HG02571 (cell line): Measurements from ENCODE around the gene HORMAD2.

Experiments
- ATAC-seq: cut with Tn5 transposase; IDR thresholded peaks from one replicate; pipeline ENCODE4 v1.9.1; 2021; ENCODE audit warnings: mild to moderate bottlenecking, moderate library complexity; ENCODE audit not compliant: unreplicated experiment

The HORMAD2 gene

DNA sequence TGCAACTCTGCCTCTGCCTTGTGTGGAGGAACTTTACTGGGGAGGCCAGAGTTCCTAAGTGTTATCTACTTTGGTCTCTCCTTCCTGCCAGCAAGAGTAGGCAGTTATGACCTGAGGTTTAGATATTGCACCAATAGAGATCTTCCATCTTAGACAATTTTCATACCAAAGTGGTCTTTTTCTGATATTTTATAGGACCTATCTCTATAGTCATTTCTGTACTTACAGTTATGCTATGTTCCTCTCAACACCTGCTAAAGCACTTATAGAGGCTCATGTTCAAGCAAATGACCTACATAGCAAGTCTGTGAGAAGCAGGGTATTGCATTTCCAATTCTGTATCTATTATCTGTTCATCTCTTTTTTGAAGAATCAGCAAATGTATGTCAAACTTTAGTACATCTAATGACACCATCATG lies 80.8 kb downstream of the HORMAD2 start:
- ATAC-seq = no peak

- ATAC-seq = no peak
Observed at GRCh38 chr22:30167296-30167695, 87.0 kb downstream of the HORMAD2 start.

GRCh38 chr22:30167734-30168133 lies 87.5 kb downstream of the HORMAD2 start:
- no peak for ATAC-seq

DNA sequence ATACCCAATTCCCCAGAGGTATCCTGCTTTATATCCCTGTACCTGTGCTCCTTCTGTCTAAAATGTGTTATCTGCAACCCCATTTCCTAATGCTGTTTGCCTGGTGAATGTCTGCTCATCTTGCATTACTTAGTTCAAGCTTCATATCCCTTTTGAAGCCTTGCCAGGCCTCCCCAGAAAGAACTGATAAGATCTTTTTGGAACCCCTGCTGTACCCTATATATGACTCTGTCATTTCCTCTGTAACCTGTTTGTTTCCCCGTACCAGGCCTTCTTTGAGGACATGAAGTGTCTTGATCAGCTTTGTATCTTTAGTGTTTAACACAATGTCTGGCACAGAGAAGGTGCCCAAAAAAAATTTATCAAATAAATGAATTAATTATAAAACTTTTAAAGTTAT lies 88.7 kb downstream of the HORMAD2 start:
- no peak for ATAC-seq

- no peak for ATAC-seq
Observed at GRCh38 chr22:30170129-30170528, 89.9 kb downstream of the HORMAD2 start.

DNA sequence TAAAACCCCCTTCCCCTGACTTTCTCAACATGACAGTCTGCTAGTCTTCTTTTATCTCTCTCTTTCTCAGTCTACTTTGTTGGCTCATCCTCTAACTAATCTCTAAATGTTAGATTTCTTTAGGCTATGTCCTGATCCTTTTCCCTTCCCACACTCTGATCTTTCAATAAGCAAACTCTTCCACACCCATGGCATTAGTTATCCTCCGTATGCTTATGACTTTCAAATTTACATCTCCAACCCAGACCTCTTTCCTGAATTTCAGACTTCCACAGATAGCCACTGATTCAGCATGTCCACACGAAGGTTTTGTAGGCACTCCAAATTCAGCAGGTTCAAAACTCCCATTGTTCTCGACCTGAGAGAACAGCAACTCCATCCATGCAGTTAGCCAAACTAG lies 90.7 kb downstream of the HORMAD2 start:
- ATAC-seq = no peak

DNA sequence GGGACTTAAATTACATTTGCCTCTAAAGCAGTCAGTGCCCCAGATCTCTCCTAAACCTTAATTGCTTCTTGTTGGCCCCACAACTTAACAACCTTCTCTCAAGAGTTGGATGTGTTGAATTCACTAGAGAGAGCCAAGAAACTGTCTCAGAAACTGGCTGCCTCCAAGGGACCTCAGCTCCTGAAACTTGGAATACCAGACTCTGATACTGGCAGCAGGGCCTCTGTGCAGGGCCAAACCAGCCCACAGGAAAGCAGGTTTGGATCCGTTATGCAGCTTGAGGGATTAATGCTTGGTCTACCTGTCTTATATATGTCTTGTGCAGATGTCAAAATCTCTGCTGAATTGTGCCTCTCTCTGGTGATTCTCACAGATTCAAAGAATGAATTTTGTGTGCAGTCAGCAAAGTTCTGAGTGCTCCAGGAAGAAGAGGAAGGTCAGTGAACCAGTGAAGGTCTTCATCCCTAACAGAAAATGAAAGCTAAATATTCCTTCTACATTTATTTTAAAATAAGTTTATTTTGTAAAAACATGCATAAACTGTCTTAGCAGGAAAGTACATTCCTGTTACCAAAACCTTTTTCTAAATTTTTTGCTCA lies 95.5 kb downstream of the HORMAD2 start:
- no peak for ATAC-seq

DNA sequence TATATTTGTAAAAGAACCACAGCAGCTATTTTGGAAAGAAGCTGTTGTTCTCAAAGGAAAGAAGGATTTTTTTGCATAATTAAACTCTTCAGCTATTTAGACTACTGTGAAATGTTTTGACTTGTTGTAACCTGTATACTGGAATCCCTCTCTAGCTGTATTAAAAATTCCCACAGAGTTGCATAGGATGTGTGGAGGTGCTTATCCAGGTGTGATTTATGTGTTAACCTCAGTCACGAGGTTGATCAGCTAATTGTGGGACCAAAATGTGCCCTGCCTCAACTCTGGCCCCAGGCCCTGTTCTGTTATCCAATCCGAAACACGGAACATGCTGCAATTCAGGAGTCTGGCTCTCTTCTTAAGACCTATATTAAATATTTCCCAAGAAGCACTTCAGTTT lies 96.2 kb downstream of the HORMAD2 start:
- ATAC-seq = no peak

DNA sequence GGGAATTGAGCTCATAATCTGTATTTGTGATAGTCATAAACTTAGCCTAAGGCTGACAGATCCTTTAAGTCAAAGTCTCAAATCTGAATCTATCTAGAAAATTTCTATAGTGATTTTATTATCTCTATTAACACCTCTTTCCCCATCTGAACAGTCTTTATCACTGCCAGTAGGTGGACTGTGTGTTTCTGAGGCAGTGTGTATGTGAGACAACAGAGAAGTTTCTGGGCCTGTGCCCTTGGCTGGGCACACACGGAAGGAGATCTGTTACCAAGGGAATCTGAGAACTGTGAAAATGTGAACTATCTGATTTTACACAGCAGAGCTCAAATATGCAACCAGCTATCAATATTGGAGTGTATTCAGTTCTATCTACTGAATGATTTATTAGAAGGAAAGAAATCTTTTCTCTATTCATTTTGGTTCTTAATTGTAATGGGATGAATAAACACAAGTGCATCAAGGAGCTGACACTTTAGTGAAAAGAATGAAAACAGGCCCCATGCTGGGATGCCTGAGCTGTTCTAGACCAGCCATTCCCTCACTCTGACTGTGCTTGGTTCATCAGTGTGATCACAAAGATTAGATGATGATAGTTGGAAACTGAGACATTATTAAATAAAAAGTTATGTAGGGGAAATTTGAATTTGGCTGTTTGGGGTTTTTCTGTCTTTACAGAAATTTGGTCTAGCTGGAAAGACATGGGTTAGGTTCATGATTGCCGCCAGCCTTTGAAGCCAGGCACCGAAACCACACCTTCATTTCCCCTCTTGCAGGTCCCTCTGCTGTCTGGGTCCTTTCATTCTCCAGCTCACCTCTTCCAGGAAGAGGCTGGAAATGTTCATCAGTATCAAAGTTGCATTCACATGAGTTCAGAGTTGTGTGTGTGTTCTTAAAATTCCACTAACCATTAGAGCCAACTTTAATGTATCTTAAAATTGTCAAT lies 98.2 kb downstream of the HORMAD2 start:
- no peak for ATAC-seq

DNA sequence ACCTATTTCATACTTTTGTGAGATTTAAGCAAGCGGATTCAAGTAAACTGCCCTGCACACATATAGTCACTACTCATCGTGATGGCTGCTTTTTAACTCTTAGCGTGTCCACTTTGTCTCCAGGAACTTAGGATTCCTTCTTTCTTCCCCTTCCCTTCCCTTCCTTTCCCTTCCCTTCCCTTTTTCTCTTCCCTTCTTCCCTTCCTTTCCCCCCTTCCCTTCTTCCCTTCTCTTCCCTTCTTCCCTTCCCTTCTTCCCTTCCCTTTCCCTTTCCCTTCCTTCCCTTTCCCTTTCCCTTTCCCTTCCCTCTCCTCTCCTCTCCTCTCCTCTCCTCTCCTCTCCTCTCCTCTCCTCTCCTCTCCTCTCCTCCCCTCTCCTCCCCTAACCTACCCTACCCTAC lies 100.4 kb downstream of the HORMAD2 start:
- no peak for ATAC-seq

GRCh38 chr22:30181459-30182349 lies 101.4 kb downstream of the HORMAD2 start:
- ATAC-seq = no peak

- no peak for ATAC-seq
Observed at GRCh38 chr22:30182350-30182745, 102.1 kb downstream of the HORMAD2 start.

DNA sequence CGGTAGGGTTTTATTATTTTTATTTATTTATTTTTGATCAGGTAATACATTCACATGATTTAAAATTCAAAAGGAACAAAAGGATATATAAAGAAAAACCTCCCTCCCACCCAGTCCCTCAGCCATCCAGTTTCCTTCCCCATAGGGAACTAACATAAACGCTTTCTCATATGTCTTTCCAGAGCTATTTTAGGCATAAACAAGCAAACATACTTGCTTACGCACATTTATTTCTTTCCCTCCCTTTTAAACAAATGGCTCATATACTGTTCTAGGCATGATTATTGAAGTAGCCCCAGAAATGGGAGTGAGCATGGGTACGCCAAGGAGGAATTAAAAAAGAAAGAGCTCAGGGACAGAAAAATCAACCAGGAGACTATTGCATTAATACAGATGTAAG lies 102.6 kb downstream of the HORMAD2 start:
- no peak for ATAC-seq

DNA sequence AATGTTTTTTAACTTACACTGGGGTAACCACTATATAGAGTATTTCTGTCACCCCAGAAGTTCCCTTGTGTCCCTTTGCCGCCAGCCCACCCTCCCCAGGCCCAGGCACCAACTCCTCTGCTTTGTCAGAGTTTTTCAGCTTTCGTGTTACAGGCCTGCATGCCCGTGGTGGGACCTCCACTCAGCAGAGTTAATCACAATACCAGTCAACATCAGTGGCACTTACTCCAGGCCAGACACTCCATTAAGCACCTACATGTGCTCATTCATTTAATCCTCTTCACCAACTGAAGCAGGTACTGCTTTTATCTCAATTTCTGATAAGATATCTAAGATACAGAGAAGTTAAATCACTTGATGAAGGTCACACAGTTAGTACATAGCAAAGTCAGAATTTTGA lies 103.0 kb downstream of the HORMAD2 start:
- ATAC-seq = no peak

GRCh38 chr22:30183861-30184278 lies 103.6 kb downstream of the HORMAD2 start:
- ATAC-seq = no peak

- ATAC-seq = no peak
Observed at GRCh38 chr22:30185129-30185528, 104.9 kb downstream of the HORMAD2 start.

DNA sequence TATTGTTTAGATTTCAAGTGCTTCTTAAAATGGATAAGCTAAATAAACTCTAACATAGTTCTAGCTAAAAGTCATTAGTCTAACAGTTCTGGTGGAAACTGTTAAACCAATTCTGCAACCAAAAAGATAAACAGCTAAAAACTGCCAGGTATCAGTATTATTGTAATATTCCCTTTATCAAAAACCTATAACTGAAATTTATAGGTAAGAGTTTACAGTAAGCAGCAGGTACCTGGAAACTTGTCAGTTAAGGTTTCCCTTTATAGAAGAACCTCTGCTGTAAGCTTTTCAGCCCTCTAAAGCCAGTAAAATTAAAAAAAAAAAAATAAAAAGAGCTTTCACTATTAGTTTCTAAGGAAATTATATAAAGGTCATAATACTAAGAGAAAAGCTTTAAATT lies 105.3 kb downstream of the HORMAD2 start:
- ATAC-seq = no peak

DNA sequence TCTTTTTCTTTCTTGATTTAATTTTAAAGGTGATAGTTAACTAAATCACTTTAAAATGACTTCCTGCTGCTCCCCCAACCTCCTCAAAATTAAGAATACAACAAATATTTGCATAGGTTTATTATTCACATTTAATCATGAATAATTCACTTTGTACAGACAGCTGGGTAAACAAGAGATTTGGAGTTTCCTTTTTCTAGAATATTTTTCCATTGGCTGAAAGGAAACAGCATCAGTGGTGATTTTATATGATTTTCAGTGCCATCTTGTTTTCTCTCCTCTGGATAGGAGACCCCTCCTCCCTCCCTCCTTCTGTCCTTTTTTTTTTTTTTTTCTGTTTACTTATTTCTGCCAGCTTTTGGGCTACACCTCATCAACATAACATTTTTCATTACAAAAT lies 105.8 kb downstream of the HORMAD2 start:
- no peak for ATAC-seq

GRCh38 chr22:30186510-30186909 lies 106.2 kb downstream of the HORMAD2 start:
- ATAC-seq = no peak

- ATAC-seq = no peak
Observed at GRCh38 chr22:30187094-30187493, 106.8 kb downstream of the HORMAD2 start.
